COLO668 (cell line): ENCODE results near the gene PTGFRN.
A peak's percentile ranks its signal among the peaks of the same experiment; 100 is the strongest.
"Not testable (repeated sequence)": the region's sequence is repeated elsewhere in the genome, so short reads cannot be mapped to it uniquely, and the experiment has no call there.

Source experiments
- DNase-seq: peaks from one replicate; lab custom pipeline; 2025; ENCODE audit not compliant: unreplicated experiment; lab: John Stamatoyannopoulos, UW

Gene PTGFRN

GRCh38 chr1:116909512-116910378 lies at the start of gene PTGFRN:
PTGFRN (plus strand) TSS chr1:116909916; CDS start chr1:116910204, 288 bp downstream.
- peak; percentile 81 for DNase-seq

GRCh38 chr1:116860167-116860566 lies 49.5 kb upstream of the PTGFRN start:
- not testable (repeated sequence) for DNase-seq

DNA sequence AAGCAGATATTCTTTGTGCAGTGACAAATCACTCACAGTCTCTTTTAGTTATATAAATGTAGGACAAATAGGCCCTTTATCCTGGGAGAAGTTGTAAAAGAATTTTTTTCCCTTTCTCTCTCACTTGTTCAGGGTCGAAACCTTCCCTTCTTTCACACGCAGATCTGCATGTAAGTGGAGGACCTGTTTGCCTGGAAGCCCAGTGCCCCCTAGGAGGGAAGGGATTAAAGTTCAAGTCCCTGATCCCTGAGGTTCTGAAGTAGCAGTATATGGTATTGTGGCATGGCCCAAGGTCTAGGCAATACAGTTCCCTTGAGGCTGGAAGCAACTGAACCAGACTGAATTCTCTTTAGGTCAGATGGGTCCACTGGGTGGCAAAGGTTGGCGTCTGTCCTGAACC lies 48.6 kb upstream of the PTGFRN start:
- no peak for DNase-seq

- DNase-seq, result not testable (repeated sequence)
These were observed 46.7 kb upstream of the PTGFRN start for GRCh38 chr1:116863031-116863430.

- not testable (repeated sequence) for DNase-seq
These were observed 43.2 kb upstream of the PTGFRN start for GRCh38 chr1:116866478-116866877.

GRCh38 chr1:116868385-116868784 lies 41.3 kb upstream of the PTGFRN start:
- DNase-seq, result no peak

DNA sequence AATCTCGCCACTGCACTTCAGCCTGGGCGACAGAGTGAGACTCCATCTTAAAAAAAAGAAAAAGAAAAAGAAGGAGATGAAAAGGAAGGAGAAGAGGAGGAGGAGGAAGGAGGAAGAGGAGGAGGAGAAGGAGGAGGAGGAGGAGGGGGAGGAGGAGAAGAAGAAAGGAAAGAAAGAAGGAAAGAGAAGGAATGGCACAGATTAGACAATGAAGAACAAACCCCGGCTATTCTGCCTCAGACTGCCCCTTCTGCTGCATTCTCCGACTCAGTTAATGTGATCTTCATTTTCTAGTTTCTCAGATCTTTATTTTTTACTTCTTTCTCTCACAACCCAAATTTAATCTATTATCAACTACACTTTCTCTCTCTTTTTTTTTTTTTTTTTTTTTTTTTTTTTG lies 40.1 kb upstream of the PTGFRN start:
- no peak for DNase-seq

- no peak for DNase-seq
These were observed 39.4 kb upstream of the PTGFRN start for GRCh38 chr1:116870300-116870699.

GRCh38 chr1:116871779-116872146 lies 38.0 kb upstream of the PTGFRN start:
- DNase-seq, result no peak

DNA sequence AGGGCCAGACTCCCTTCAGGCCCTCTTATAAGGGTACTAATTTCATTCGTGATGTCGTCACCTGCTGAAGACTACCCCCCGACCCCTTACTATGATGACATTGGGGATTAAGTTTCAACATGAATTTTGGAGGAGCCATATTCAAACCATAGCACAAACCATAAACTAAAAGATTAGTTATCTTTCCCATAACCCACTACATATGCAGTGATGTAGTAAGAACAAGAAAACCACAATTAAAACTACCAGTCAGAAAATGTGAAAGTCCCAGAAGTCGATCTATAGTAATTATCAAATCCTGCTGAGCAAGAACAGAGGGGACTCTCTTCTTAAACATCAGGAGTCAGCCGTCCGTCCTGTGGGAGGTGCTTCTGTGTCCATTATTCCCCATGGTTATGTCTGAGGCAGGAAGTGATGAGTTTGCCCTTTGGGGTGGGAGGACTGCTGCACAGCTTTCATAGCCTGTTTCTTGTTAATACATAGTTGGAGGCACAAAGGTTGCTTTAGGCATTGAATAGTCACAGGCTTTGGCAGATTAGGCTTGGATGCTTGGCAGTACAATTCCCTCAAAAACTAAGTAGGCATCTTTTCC lies 35.9 kb upstream of the PTGFRN start:
- no peak for DNase-seq

- DNase-seq, result no peak
These were observed 34.9 kb upstream of the PTGFRN start for GRCh38 chr1:116874733-116875249.

GRCh38 chr1:116875391-116875790 lies 34.3 kb upstream of the PTGFRN start:
- no peak for DNase-seq

DNA sequence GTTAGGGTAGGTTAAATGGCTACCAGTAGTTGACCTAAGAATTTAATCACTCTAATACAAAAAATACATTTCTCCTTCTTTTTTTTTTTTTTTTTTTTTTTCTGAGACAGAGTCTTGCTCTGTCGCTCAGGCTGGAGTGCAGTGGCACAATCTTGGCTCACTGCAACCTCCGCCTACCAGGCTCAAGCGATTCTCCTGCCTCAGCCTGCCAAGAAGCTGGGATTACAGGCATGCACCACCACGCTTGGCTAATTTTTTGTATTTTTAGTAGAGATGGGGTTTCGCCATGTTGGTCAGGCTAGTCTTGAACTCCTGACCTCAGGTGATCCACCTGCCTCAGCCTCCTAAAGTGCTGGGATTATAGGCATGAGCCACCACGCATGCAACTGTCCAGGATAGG lies 33.8 kb upstream of the PTGFRN start:
- DNase-seq, result not testable (repeated sequence)

DNA sequence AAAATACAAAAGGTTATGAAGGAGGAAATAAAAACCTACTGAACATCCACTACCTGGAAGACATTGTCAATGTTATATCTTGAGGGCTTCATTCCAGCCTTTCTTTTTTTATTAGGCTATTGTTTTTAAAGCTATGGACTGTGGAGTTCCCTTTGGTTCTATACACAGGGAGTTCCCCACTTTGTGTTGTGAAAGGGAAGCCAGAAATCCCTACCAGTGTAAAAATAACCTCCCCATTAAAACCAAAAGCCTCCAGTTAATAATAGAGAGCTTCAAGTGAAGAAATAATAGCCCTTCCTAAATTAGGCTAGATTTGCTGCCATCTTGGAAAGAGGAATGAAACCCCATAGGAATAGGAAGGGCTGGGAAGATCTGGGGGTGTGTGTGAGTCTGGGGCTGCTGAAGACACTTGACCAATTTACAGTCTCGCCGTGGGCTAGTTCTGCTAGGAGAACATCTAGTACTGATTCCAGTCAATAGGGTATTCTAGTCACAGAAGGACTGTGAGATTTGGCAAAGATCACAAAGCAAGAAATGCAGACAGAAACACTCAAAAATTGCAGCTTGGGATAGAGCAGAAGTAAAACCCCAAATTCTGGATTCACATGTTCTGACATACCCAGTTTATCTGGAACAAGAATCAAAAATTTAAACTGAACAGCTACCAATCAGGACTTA lies 32.4 kb upstream of the PTGFRN start:
- no peak for DNase-seq

- peak; percentile 81 for DNase-seq
These were observed 30.8 kb upstream of the PTGFRN start for GRCh38 chr1:116878804-116879477.

- peak; percentile 50 for DNase-seq
These were observed 30.1 kb upstream of the PTGFRN start for GRCh38 chr1:116879478-116880133.

DNA sequence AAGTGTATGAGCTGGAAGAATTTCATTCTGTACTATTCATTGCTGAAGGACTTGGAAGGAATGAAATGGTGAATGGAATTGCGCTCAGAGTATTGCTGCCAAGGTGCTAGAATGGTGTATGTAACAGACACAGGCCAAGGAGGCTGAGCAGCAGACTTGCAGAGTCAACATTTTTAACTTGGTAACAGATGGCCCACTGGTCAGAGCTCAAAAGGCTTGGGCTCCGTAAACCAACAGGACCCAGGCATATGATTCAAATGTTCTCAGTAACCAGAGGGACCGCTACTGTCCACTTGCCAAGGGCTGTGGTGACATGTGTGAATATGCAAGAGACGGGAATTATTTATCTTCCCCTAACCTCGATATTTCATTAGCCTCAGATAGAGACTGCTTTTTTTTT lies 28.8 kb upstream of the PTGFRN start:
- no peak for DNase-seq

DNA sequence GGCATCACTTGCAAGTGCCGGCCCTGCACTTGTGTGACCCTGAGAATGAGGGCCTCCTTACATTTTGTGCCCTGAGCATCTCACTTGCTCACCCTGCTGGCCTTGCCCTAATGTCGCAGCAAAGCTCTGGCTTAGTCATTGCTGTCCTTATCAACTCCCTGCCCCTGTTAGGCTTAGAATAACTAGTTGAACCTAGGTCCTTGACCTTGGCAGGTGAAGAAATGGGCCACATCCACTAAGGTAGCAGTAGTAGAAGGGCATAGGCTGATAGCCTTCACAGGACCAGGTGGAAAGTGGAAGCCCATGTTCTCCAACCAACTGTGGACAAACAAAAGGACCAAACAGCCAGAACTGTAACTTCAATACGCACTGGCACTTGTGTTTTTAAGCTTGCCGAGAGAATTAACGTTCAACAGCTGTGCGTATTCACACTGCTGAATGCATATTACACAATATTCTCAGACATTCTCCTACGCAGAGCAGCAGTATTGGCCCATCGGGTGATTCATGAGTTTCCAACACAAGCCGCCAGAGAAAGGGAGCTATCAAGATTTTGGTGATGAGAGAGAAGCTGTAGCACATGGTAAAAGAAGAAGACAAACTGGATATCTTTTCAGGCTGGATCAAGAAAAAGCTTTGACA lies 27.7 kb upstream of the PTGFRN start:
- DNase-seq, result peak; percentile 38

DNA sequence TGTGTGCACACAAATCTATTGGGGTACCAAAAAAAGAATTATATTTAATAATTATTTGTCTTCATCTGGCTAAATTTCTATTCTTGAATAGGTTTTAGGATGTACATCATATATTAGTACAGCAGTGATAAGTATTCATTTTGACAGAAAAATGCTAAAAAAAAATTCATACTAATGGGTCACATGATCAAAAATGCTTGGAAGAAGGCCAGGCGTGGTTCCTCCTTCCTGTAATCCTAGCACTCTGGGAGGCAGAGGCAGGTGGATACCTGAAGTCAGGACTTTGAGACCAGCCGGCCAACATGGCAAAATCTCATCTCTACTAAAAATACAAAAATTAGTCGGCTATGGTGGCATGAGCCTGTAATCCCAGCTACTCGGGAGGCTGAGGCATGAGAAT lies 26.9 kb upstream of the PTGFRN start:
- no peak for DNase-seq

DNA sequence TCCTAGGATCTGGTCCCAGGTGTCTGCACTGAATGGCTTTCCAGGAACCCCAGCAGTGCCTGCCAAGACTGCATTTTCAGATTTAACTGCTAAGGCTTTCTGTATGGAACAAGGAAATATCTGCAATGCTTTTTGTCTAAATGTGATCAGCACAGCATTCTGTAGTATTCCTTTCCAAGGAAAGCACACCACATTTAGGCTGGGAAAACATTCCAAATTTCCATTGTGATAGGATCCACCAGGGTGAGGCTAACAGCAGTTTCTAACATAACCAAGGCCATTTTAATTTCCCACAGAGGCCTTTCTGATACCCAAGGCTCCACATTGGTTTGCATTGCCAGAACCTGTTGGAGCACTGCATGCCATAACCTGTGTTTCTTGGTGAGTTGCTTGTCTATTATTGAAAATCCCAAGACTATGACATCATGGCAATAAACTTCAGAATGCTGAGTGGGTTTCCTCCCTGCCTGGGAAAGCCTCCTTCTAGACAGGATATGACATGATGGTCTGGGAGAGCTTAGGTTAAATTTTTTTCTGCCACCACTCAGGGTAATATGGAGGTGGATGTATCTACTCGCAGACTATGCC lies 23.3 kb upstream of the PTGFRN start:
- DNase-seq, result no peak
